ENCODE data around the gene NDUFS3. TPM values are rescaled to one million over a fixed set of nuclear protein-coding genes. Genes with fewer than 3 reads are reported as not detected.

Gene NDUFS3
- total and polyA plus RNA-seq, 2 of the 13 experiments (the other 11 are each of a cell fraction or from before 2014, with no cell fraction given), result 151 to 184 TPM

GRCh38 chr11:47541070-47541469, 37.8 kb upstream of the NDUFS3 start:
- POLR2A ChIA-PET, result no interaction called here
- intact Hi-C loops (cut with micrococcal nuclease; ENCODE audit: unreplicated experiment), result no loop called here
- H3K27ac ChIP-seq (ENCODE audit: extremely low read length, insufficient read depth, low read length), result no peak overlapping the region

More at GRCh38 chr11:47541070-47541469, 37.8 kb upstream of the NDUFS3 start:
- H3K4me2 ChIP-seq (ENCODE audit: low read depth, low read length), result no peak overlapping the region
- H2AFZ ChIP-seq (ENCODE audit: low read length), result no peak overlapping the region
- FAIRE-seq, result no peak
- H3K4me3 ChIP-seq (replicated peaks in 1 of 3; ENCODE audit: insufficient read depth in 1 of 3, low read depth in 2 of 3, low read length in 3 of 3), result no peak overlapping the region
- WGBS (ENCODE audit: low lambda C conversion rate), result 100% methylated on average over 2 of the region's 2 CpGs
- peaks cover 90% of the 10 kb centered on the region for H3K79me2 ChIP-seq (ENCODE audit: insufficient read depth, low read length)
- no TSS peak for BruUV-seq (replicated peaks)
- H3K36me3 ChIP-seq (replicated peaks in 1 of 2; ENCODE audit: control insufficient read depth in 1 of 2, insufficient read depth in 2 of 2, low read length in 2 of 2), result peaks cover 2 to 4% of the 10 kb centered on the region in 2 experiments; a peak in 3 of 5 replicates
- no peaks in the 10 kb centered on the region for H3K27me3 ChIP-seq (ENCODE audit: control insufficient read depth in 1 of 2, insufficient read depth in 2 of 2, low read length in 2 of 2)
- DNase-seq (ENCODE audit: low spot score), result no peak
- peaks cover 67% of the 10 kb centered on the region for H4K20me1 ChIP-seq (ENCODE audit: insufficient read depth, low read length)
- in situ Hi-C loops (cut with HindIII; ENCODE audit: extremely low pct_ligation_motif_present, low pct_unique_long_range_greater_than_20kb), result no loop called here
- CTCF ChIA-PET (ENCODE audit: low intra/inter-chr PET ratio, low total read pairs), result no interaction called here
- ATAC-seq, result no peak
- peaks cover 5% of the 10 kb centered on the region; the same call in 1 of the 2 replicates for H3K4me1 ChIP-seq (ENCODE audit: insufficient read depth, low read length)
- no peaks in the 10 kb centered on the region for H3K9me3 ChIP-seq (ENCODE audit: low read length)
- H3K9ac ChIP-seq (ENCODE audit: insufficient read depth, low read depth, low read length), result no peak overlapping the region
- TF ChIP-seq RFX3 (CRISPR knock-in tag; IDR thresholded peaks at IDR 0.05) (no peak), ZBTB7B (CRISPR knock-in tag; IDR thresholded peaks at IDR 0.05) (no peak), FOXA3 (CRISPR knock-in tag; IDR thresholded peaks at IDR 0.05) (no peak), CERS6 (CRISPR knock-in tag; IDR thresholded peaks at IDR 0.05) (no peak), ZFYVE20 (CRISPR knock-in tag; IDR thresholded peaks at IDR 0.05; ENCODE audit: borderline replicate concordance, low read depth) (no peak), ZNF619 (CRISPR knock-in tag; IDR thresholded peaks at IDR 0.05) (no peak), TOE1 (CRISPR knock-in tag; IDR thresholded peaks at IDR 0.05) (no peak), ZFP1 (CRISPR knock-in tag; IDR thresholded peaks at IDR 0.05) (no peak), NFIC (IDR thresholded peaks at IDR 0.05; ENCODE audit: low read length) (no peak), REXO4 (CRISPR knock-in tag; IDR thresholded peaks at IDR 0.05; ENCODE audit: borderline replicate concordance) (no peak), ZMAT3 (CRISPR knock-in tag; conservative IDR thresholded peaks at IDR 0.05) (no peak)
- TF ChIP-seq, protein P1, sequence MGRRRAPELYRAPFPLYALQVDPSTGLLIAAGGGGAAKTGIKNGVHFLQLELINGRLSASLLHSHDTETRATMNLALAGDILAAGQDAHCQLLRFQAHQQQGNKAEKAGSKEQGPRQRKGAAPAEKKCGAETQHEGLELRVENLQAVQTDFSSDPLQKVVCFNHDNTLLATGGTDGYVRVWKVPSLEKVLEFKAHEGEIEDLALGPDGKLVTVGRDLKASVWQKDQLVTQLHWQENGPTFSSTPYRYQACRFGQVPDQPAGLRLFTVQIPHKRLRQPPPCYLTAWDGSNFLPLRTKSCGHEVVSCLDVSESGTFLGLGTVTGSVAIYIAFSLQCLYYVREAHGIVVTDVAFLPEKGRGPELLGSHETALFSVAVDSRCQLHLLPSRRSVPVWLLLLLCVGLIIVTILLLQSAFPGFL (CRISPR knock-in tag; IDR thresholded peaks at IDR 0.05), result no peak
- TF ChIP-seq, protein P2, sequence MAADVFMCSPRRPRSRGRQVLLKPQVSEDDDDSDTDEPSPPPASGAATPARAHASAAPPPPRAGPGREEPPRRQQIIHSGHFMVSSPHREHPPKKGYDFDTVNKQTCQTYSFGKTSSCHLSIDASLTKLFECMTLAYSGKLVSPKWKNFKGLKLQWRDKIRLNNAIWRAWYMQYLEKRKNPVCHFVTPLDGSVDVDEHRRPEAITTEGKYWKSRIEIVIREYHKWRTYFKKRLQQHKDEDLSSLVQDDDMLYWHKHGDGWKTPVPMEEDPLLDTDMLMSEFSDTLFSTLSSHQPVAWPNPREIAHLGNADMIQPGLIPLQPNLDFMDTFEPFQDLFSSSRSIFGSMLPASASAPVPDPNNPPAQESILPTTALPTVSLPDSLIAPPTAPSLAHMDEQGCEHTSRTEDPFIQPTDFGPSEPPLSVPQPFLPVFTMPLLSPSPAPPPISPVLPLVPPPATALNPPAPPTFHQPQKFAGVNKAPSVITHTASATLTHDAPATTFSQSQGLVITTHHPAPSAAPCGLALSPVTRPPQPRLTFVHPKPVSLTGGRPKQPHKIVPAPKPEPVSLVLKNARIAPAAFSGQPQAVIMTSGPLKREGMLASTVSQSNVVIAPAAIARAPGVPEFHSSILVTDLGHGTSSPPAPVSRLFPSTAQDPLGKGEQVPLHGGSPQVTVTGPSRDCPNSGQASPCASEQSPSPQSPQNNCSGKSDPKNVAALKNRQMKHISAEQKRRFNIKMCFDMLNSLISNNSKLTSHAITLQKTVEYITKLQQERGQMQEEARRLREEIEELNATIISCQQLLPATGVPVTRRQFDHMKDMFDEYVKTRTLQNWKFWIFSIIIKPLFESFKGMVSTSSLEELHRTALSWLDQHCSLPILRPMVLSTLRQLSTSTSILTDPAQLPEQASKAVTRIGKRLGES (CRISPR knock-in tag; IDR thresholded peaks at IDR 0.05; ENCODE audit: borderline replicate concordance), result no peak

Measured in HepG2 (cell line).